ENCODE data around the gene IFT25.
"Not testable (repeated sequence)": the region's sequence is repeated elsewhere in the genome, so short reads cannot be mapped to it uniquely, and the experiment has no call there.

Gene IFT25

GRCh38 chr1:53889304-53890298, 55.9 kb downstream of the IFT25 start, which contains the start of gene YIPF1:
TSS of gene YIPF1 (minus strand) at chr1:53889797. CDS start at chr1:53888937, 860 bp downstream.
- FAIRE-seq (peak; percentile 84), DNase-seq (ENCODE audit: low spot score) (peak; percentile 80)

GRCh38 chr1:53888681-53889080, 56.8 kb downstream of the IFT25 start:
- FAIRE-seq (no peak), DNase-seq (ENCODE audit: low spot score) (no peak)

- DNase-seq (ENCODE audit: low spot score) = not testable (repeated sequence)
These were observed 61.9 kb downstream of the IFT25 start for GRCh38 chr1:53883600-53883999.

GRCh38 chr1:53881853-53882252, 63.6 kb downstream of the IFT25 start:
- DNase-seq (ENCODE audit: low spot score); FAIRE-seq: not testable (repeated sequence)

More at GRCh38 chr1:53883600-53883999, 61.9 kb downstream of the IFT25 start:
- not testable (repeated sequence) for FAIRE-seq

GRCh38 chr1:53878492-53879105, 66.9 kb downstream of the IFT25 start:
- DNase-seq (ENCODE audit: low spot score) (peak; percentile 64), FAIRE-seq (peak; percentile 78)

GRCh38 chr1:53875150-53875549, 70.3 kb downstream of the IFT25 start:
- FAIRE-seq = not testable (repeated sequence)

GRCh38 chr1:53871773-53872484, 73.6 kb downstream of the IFT25 start:
- no peak for FAIRE-seq
- DNase-seq (ENCODE audit: low spot score) = no peak

More at GRCh38 chr1:53875150-53875549, 70.3 kb downstream of the IFT25 start:
- DNase-seq (ENCODE audit: low spot score) = not testable (repeated sequence)
